HL-60/S4 (cell line): ENCODE results near the gene SMG9.

ENCODE experiments used
- in situ Hi-C: fragments of 300-500 bp; cut with MboI; formaldehyde crosslinking; loops from 2 replicates; pipeline ENCODE4 v1.14.3; 2022; ENCODE audit warnings: low sequenced_read_pairs

The SMG9 gene

GRCh38 chr19:43754503-43755255 lies at the start of gene SMG9:
TSS of gene SMG9 (minus strand) at chr19:43754962. CDS start at chr19:43750741, 4,221 bp downstream.
- in situ Hi-C loops: no loop called here

GRCh38 chr19:43804432-43804831 lies 49.7 kb upstream of the SMG9 start:
- in situ Hi-C loops: loop anchor here (10.0 kb wide), 1 partner anchor 370 kb away; no protein-coding TSS in a partner anchor

- in situ Hi-C loops: loop anchor here (10.0 kb wide), 1 partner anchor 368 kb away; no protein-coding TSS in a partner anchor
These were observed 47.6 kb upstream of the SMG9 start, which contains the start of gene LYPD5 for GRCh38 chr19:43802216-43802951. TSS of gene LYPD5 (minus strand) at chr19:43802447. CDS start at chr19:43802380, 67 bp downstream.

- in situ Hi-C loops: loop anchor here (10.0 kb wide), 1 partner anchor 365 kb away; no protein-coding TSS in a partner anchor
These were observed 44.9 kb upstream of the SMG9 start for GRCh38 chr19:43799502-43800142.

GRCh38 chr19:43798546-43799409 lies 44.0 kb upstream of the SMG9 start:
- in situ Hi-C loops: no loop called here

GRCh38 chr19:43798026-43798545 lies 43.3 kb upstream of the SMG9 start:
- in situ Hi-C loops: no loop called here

GRCh38 chr19:43797556-43797955 lies 42.8 kb upstream of the SMG9 start:
- in situ Hi-C loops: no loop called here

- in situ Hi-C loops: no loop called here
These were observed 42.4 kb upstream of the SMG9 start for GRCh38 chr19:43797118-43797517.

GRCh38 chr19:43790587-43790986 lies 35.8 kb upstream of the SMG9 start:
- in situ Hi-C loops: no loop called here

GRCh38 chr19:43789029-43789428 lies 34.3 kb upstream of the SMG9 start:
- in situ Hi-C loops: loop anchor here (5.0 kb wide), 1 partner anchor 42 kb away; no protein-coding TSS in a partner anchor

- in situ Hi-C loops: loop anchor here (5.0 kb wide), 1 partner anchor 39 kb away; no protein-coding TSS in a partner anchor
These were observed 31.9 kb upstream of the SMG9 start for GRCh38 chr19:43786665-43787064.

- in situ Hi-C loops: loop anchor here (5.0 kb wide), 1 partner anchor 38 kb away; no protein-coding TSS in a partner anchor
These were observed 30.4 kb upstream of the SMG9 start for GRCh38 chr19:43784981-43785808.

- in situ Hi-C loops: no loop called here
These were observed 29.6 kb upstream of the SMG9 start for GRCh38 chr19:43784241-43784980.

- in situ Hi-C loops: no loop called here
These were observed 28.9 kb upstream of the SMG9 start for GRCh38 chr19:43783636-43784035.

GRCh38 chr19:43782689-43783231 lies 28.0 kb upstream of the SMG9 start:
- in situ Hi-C loops: no loop called here

GRCh38 chr19:43782311-43782660 lies 27.5 kb upstream of the SMG9 start:
- in situ Hi-C loops: no loop called here

GRCh38 chr19:43781630-43782310 lies 27.0 kb upstream of the SMG9 start:
- in situ Hi-C loops: no loop called here
